NCI-H1092 (cell line): ENCODE measurements around the gene OLR1.
"Not testable (repeated sequence)": the region's sequence is repeated elsewhere in the genome, so short reads cannot be mapped to it uniquely, and the experiment has no call there.

Source experiments
- DNase-seq: peaks from one replicate; lab custom pipeline; 2025; lab: John Stamatoyannopoulos, UW

OLR1 gene

GRCh38 chr12:10190558-10191388 is 18.8 kb upstream of the OLR1 start:
- DNase-seq = no peak

- no peak for DNase-seq
These were observed 17.7 kb upstream of the OLR1 start for GRCh38 chr12:10189653-10190052.

- not testable (repeated sequence) for DNase-seq
These were observed 15.0 kb upstream of the OLR1 start for GRCh38 chr12:10186958-10187357.

- DNase-seq = no peak
These were observed 14.4 kb upstream of the OLR1 start for GRCh38 chr12:10186299-10186698.

- no peak for DNase-seq
These were observed 12.4 kb upstream of the OLR1 start for GRCh38 chr12:10184261-10184843.

GRCh38 chr12:10182354-10183049 is 10.6 kb upstream of the OLR1 start:
- DNase-seq = no peak

- no peak for DNase-seq
These were observed 7.8 kb upstream of the OLR1 start for GRCh38 chr12:10179776-10180181.

GRCh38 chr12:10178821-10179220 is 6.9 kb upstream of the OLR1 start, which contains the start of gene TMEM52B:
TMEM52B (plus strand) TSS chr12:10179032; CDS start chr12:10179575, 543 bp downstream.
- DNase-seq = no peak

- no peak for DNase-seq
These were observed 4.1 kb upstream of the OLR1 start for GRCh38 chr12:10175846-10176636.

GRCh38 chr12:10174986-10175614 is 3.2 kb upstream of the OLR1 start:
- no peak for DNase-seq

GRCh38 chr12:10170216-10170615 is 1.7 kb downstream of the OLR1 start:
- no peak for DNase-seq

GRCh38 chr12:10169104-10169503 is 2.8 kb downstream of the OLR1 start:
- DNase-seq = no peak

- no peak for DNase-seq
These were observed 4.3 kb downstream of the OLR1 start for GRCh38 chr12:10167599-10167998.

GRCh38 chr12:10165421-10165820 is 6.5 kb downstream of the OLR1 start:
- no peak for DNase-seq

- no peak for DNase-seq
These were observed 8.8 kb downstream of the OLR1 start for GRCh38 chr12:10163084-10163483.

GRCh38 chr12:10160617-10161385 is 11.1 kb downstream of the OLR1 start:
- DNase-seq = no peak

GRCh38 chr12:10159280-10159679 is 12.7 kb downstream of the OLR1 start:
- DNase-seq = no peak

- no peak for DNase-seq
These were observed 13.5 kb downstream of the OLR1 start for GRCh38 chr12:10158406-10158805.

- no peak for DNase-seq
These were observed 16.0 kb downstream of the OLR1 start for GRCh38 chr12:10155966-10156365.

GRCh38 chr12:10154145-10154496 is 17.8 kb downstream of the OLR1 start:
- DNase-seq = no peak
